ENCODE data around the gene SGK2.

DNA sequence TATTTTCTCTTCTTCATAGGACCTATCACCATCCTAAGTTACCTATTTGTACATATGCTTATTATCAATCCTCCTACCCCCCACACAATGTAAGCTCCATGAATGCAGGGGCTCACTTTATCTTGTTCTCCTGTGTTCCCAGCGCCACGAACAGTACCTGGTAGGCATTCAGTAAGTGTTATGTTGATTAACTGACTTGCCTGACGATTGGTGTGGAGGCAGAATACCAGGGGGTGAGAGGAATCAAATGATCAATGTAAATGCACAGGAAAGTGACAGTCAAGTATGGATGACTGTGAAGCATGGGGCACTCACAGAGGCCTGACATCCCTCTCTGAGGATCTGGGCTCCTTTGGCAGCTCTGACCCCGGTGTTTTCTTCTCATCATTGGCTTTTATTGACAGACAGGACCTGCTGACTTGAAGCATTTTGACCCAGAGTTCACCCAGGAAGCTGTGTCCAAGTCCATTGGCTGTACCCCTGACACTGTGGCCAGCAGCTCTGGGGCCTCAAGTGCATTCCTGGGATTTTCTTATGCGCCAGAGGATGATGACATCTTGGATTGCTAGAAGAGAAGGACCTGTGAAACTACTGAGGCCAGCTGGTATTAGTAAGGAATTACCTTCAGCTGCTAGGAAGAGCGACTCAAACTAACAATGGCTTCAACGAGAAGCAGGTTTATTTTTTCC is 25.8 kb downstream of the SGK2 start:
- TF ChIP-seq LCOR (CRISPR knock-in tag; IDR thresholded peaks at IDR 0.05), result no peak
- no peak for TF ChIP-seq TARDBP (IDR thresholded peaks at IDR 0.05)
- no peak for TF ChIP-seq ZFP1 (CRISPR knock-in tag; IDR thresholded peaks at IDR 0.05)

All from K562 (cell line).